ENCODE results near the gene NLGN2. TPM values are rescaled to one million over a fixed set of nuclear protein-coding genes. Genes with fewer than 3 reads are reported as not detected.

Gene NLGN2
- total and polyA plus RNA-seq, 2 donors, result 8.5 to 40.9 TPM

- peaks cover 2% of the 10 kb centered on the region for H3K4me1 ChIP-seq (ENCODE audit: insufficient read depth)
- DNase-seq (ENCODE audit: extremely low spot score), result no peak
- H3K4me3 ChIP-seq (ENCODE audit: low read depth, low read length), result no peak overlapping the region
- no peaks in the 10 kb centered on the region for H3K36me3 ChIP-seq (ENCODE audit: insufficient read depth)
- H3K27ac ChIP-seq (ENCODE audit: low read depth), result no peak overlapping the region
- WGBS, result 15% methylated on average over 12 of the region's 12 CpGs
These were observed 33.2 kb downstream of the NLGN2 start for GRCh38 chr17:7440834-7441195.

- WGBS, result 67% methylated on average over 7 of the region's 7 CpGs
- H3K27ac ChIP-seq (ENCODE audit: low read depth), result no peak overlapping the region
- no peak for DNase-seq (ENCODE audit: extremely low spot score)
- H3K36me3 ChIP-seq (ENCODE audit: insufficient read depth), result no peaks in the 10 kb centered on the region
- H3K4me1 ChIP-seq (ENCODE audit: insufficient read depth), result peaks cover 2% of the 10 kb centered on the region
- no peak overlapping the region for H3K4me3 ChIP-seq (ENCODE audit: low read depth, low read length)
These were observed 33.6 kb downstream of the NLGN2 start for GRCh38 chr17:7441266-7441665.

- Histone ChIP-seq H3K4me1 (ENCODE audit: insufficient read depth) (peaks cover 2% of the 10 kb centered on the region), H3K36me3 (ENCODE audit: insufficient read depth) (no peaks in the 10 kb centered on the region), H3K27ac (ENCODE audit: low read depth) (no peak overlapping the region), H3K4me3 (ENCODE audit: low read depth, low read length) (no peak overlapping the region)
- no peak for DNase-seq (ENCODE audit: extremely low spot score)
- 95% methylated on average over 2 of the region's 2 CpGs for WGBS
These were observed 34.5 kb downstream of the NLGN2 start for GRCh38 chr17:7442142-7442541.

- 78% methylated on average over 7 of the region's 7 CpGs for WGBS
- Histone ChIP-seq H3K4me1 (ENCODE audit: insufficient read depth) (peaks cover 2% of the 10 kb centered on the region), H3K4me3 (ENCODE audit: low read depth, low read length) (no peak overlapping the region), H3K27ac (ENCODE audit: low read depth) (no peak overlapping the region), H3K36me3 (ENCODE audit: insufficient read depth) (no peaks in the 10 kb centered on the region)
- no peak for DNase-seq (ENCODE audit: extremely low spot score)
These were observed 36.1 kb downstream of the NLGN2 start for GRCh38 chr17:7443499-7444485.

GRCh38 chr17:7444682-7445618, 37.3 kb downstream of the NLGN2 start, which contains the start of gene CHRNB1:
Gene CHRNB1, plus strand, starts transcription at chr17:7445061. Its CDS starts 67 bp downstream, at chr17:7445128.
- H3K36me3 ChIP-seq (ENCODE audit: insufficient read depth), result no peaks in the 10 kb centered on the region
- H3K4me3 ChIP-seq (ENCODE audit: low read depth, low read length), result peak within 1 kb of the TSS; percentile 9
- peaks cover under 1% of the 10 kb centered on the region for H3K4me1 ChIP-seq (ENCODE audit: insufficient read depth)
- DNase-seq (ENCODE audit: extremely low spot score), result no peak
- H3K27ac ChIP-seq (ENCODE audit: low read depth), result no peak within 1 kb of the TSS
- 10% methylated on average over 51 of the region's 51 CpGs for WGBS

GRCh38 chr17:7445619-7445968, 37.9 kb downstream of the NLGN2 start:
- Histone ChIP-seq H3K36me3 (ENCODE audit: insufficient read depth) (no peaks in the 10 kb centered on the region), H3K27ac (ENCODE audit: low read depth) (no peak overlapping the region), H3K4me3 (ENCODE audit: low read depth, low read length) (no peak overlapping the region), H3K4me1 (ENCODE audit: insufficient read depth) (no peaks in the 10 kb centered on the region)
- WGBS, result 10% methylated on average over 16 of the region's 16 CpGs
- no peak for DNase-seq (ENCODE audit: extremely low spot score)

GRCh38 chr17:7448461-7448860, 40.8 kb downstream of the NLGN2 start:
- Histone ChIP-seq H3K36me3 (ENCODE audit: insufficient read depth) (no peaks in the 10 kb centered on the region), H3K27ac (ENCODE audit: low read depth) (no peak overlapping the region), H3K4me1 (ENCODE audit: insufficient read depth) (no peaks in the 10 kb centered on the region), H3K4me3 (ENCODE audit: low read depth, low read length) (no peak overlapping the region)
- no peak for DNase-seq (ENCODE audit: extremely low spot score)
- 89% methylated on average over 7 of the region's 7 CpGs for WGBS

GRCh38 chr17:7459961-7460545, 52.4 kb downstream of the NLGN2 start:
- Histone ChIP-seq H3K4me3 (ENCODE audit: low read depth, low read length) (no peak overlapping the region), H3K4me1 (ENCODE audit: insufficient read depth) (no peaks in the 10 kb centered on the region), H3K36me3 (ENCODE audit: insufficient read depth) (peaks cover 5% of the 10 kb centered on the region), H3K27ac (ENCODE audit: low read depth) (no peak overlapping the region)
- DNase-seq (ENCODE audit: extremely low spot score), result no peak
- WGBS, result 71% methylated on average over 3 of the region's 3 CpGs

GRCh38 chr17:7460850-7461660, 53.4 kb downstream of the NLGN2 start:
- DNase-seq (ENCODE audit: extremely low spot score), result no peak
- H3K4me1 ChIP-seq (ENCODE audit: insufficient read depth), result no peaks in the 10 kb centered on the region
- H3K36me3 ChIP-seq (ENCODE audit: insufficient read depth), result peaks cover 5% of the 10 kb centered on the region
- no peak overlapping the region for H3K4me3 ChIP-seq (ENCODE audit: low read depth, low read length)
- no peak overlapping the region for H3K27ac ChIP-seq (ENCODE audit: low read depth)
- WGBS, result 92% methylated on average over 7 of the region's 7 CpGs

- Histone ChIP-seq H3K27ac (ENCODE audit: low read depth) (no peak overlapping the region), H3K36me3 (ENCODE audit: insufficient read depth) (peaks cover 9% of the 10 kb centered on the region), H3K4me1 (ENCODE audit: insufficient read depth) (no peaks in the 10 kb centered on the region), H3K4me3 (ENCODE audit: low read depth, low read length) (no peak overlapping the region)
- DNase-seq (ENCODE audit: extremely low spot score), result no peak
- 86% methylated on average over 44 of the region's 44 CpGs for WGBS
These were observed 55.1 kb downstream of the NLGN2 start for GRCh38 chr17:7462474-7463371.

GRCh38 chr17:7463372-7463846, 55.8 kb downstream of the NLGN2 start:
- H3K27ac ChIP-seq (ENCODE audit: low read depth), result no peak overlapping the region
- DNase-seq (ENCODE audit: extremely low spot score), result no peak
- peaks cover 9% of the 10 kb centered on the region for H3K36me3 ChIP-seq (ENCODE audit: insufficient read depth)
- no peak overlapping the region for H3K4me3 ChIP-seq (ENCODE audit: low read depth, low read length)
- H3K4me1 ChIP-seq (ENCODE audit: insufficient read depth), result no peaks in the 10 kb centered on the region
- WGBS, result 87% methylated on average over 14 of the region's 14 CpGs

- no peaks in the 10 kb centered on the region for H3K4me1 ChIP-seq (ENCODE audit: insufficient read depth)
- 86% methylated on average over 9 of the region's 9 CpGs for WGBS
- peaks cover 9% of the 10 kb centered on the region for H3K36me3 ChIP-seq (ENCODE audit: insufficient read depth)
- H3K27ac ChIP-seq (ENCODE audit: low read depth), result no peak overlapping the region
- no peak for DNase-seq (ENCODE audit: extremely low spot score)
- no peak overlapping the region for H3K4me3 ChIP-seq (ENCODE audit: low read depth, low read length)
These were observed 56.4 kb downstream of the NLGN2 start for GRCh38 chr17:7464081-7464480.
